RPMI7951 (cell line): ENCODE results near the gene HMGB1. TPM values are rescaled to one million over a fixed set of nuclear protein-coding genes. Genes with fewer than 3 reads are reported as not detected.
A peak's percentile ranks its signal among the peaks of the same experiment; 100 is the strongest.

ENCODE experiments used
- DNase-seq: peaks from one replicate; pipeline ENCODE4 v3.0.0-alpha.2; 2012; ENCODE audit warnings: low read depth
- total RNA-seq: library from RNA; depleted of rRNA; stranded (reverse); fragments of >200 nt; shearing (Covaris generic); gene quantifications from 2 replicates; pipeline ENCODE4 v1.2.3, GENCODE V29; 2014

HMGB1 gene
- total RNA-seq, 1 experiment from 2014 or later: 737 TPM

- DNase-seq: peak; percentile 34
These were observed 34.3 kb downstream of the HMGB1 start for GRCh38 chr13:30431269-30431940.

- peak; percentile 86 for DNase-seq
These were observed 35.7 kb downstream of the HMGB1 start for GRCh38 chr13:30429721-30430694.

DNA sequence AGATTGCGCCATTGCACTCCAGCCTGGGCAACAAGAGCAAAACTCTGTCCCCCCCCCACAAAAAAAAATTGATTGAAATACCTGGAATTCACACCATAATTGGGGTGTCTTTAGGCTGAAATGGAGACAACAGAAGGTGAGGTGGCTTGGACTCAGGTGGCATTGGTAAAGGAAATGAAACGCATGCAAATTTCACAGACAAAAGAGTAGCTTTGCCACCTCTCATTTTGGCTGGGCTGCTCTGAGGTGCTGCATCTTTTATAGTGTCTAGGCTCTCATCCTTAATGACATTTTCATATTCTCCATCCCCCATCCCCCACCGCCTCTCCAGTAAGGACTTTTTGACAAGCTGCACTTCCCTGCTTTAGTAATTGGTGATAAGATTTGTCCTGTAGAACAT, 36.5 kb downstream of the HMGB1 start:
- DNase-seq: no peak

DNA sequence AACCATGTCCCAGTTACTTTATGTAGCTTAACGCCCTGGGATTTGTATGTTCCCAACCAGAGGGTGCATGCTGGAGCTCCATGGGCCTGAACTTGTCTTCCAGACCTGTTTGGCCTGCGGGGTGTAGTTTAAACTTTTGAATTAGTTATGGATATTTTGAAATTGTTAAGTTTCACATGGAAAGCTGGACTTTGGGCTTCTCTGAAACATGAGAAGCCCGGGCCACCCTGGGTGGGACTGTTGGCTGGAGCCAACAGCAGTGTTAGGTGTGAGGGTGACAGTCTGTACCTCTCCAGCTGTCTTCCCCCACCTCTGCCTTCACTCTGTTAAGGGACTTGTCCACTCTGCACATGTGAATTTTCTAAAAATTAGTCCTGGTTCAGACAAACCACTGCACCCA, 41.8 kb downstream of the HMGB1 start:
- no peak for DNase-seq

GRCh38 chr13:30422054-30422839, 43.5 kb downstream of the HMGB1 start, which contains the start of gene UBE2L5:
UBE2L5 (plus strand) TSS chr13:30422493; CDS start chr13:30427991, 5,498 bp downstream.
- DNase-seq: peak; percentile 76

- DNase-seq: peak; percentile 82
These were observed 44.4 kb downstream of the HMGB1 start for GRCh38 chr13:30421093-30422053.

DNA sequence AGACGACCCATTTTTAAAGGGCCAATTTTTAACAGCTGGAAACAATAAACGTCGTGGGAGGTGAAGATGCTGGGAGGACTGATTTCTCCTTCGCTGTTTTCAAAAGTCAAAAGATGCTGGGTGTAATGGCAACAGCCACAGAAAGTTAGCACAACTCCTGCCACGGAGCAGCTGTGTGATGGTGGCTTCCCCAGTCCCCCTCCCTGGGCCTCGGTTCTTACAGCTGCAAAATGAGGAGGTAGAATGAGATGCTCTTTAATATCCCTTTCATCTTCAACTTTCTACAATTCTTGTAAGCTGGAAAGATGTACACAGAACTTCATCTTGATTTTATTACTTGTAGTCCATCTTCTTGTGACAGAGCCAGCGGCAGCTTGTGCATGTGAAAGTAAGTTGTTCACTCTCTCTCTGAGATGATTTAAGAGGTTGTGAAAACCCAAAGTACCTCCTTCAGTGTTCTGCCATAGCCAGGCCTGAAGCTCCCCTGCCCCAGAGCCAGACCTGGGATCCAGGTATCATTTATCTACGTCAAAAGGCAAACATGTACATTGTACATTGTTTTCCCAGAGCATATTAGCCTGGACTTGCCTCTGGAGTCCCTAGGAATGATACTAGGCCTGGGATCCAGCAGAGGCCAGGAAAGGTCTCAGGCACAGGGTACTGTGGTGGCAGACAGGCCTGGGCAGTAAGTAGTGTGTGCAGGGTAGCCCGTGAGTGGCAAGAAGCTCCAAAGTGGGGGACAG, 46.8 kb downstream of the HMGB1 start:
- no peak for DNase-seq

DNA sequence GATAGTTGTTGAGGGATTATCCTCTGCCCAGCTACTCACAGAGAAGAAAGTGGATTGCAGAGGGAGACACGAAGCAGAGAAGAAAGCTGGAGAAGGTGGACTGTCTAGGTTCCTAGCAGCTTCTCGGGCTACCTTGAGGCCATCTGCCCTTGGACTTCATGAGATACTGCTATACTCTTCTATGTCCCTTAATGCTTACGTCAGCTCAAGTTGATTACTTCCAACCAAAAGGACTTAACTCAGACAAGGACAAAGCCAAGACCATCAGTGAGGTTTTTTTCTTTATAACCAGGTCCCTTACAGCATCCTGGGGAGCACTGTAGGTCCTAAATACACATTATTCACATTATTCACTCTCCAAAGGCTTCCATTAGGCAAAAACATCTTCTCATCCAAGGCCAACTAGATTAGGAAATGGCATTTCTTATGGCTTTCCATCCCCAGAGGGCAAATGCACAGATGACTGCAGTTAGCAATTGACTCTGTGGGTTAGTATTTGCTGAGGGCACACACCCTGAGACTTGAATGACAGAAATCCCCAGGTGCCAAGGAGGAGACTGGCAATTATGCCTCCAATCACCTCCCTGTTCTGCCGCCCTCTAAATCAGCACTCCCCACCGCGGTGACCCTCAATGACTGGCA, 47.5 kb downstream of the HMGB1 start:
- DNase-seq: no peak

DNA sequence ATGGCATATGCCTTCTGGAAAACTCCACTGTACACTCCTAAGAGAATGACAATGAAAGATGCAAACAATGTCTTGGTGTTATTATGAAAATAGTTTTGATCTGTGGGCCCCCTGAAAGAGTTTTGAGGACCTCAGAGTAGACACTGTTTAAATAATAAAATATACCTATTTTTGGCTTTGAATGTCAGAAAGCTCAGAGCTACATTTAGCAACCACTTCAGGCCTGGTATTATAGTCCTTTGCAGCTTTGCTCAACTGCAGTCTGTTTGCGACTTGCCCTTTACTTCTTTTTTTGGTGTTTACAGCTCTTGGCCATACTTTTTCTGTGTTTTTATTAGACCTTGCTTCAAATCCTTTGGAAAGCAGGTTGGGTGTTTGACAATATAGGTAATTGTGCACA, 49.3 kb downstream of the HMGB1 start:
- no peak for DNase-seq

GRCh38 chr13:30415430-30416030, 50.2 kb downstream of the HMGB1 start:
- no peak for DNase-seq

GRCh38 chr13:30413842-30414241, 51.9 kb downstream of the HMGB1 start:
- DNase-seq: no peak

DNA sequence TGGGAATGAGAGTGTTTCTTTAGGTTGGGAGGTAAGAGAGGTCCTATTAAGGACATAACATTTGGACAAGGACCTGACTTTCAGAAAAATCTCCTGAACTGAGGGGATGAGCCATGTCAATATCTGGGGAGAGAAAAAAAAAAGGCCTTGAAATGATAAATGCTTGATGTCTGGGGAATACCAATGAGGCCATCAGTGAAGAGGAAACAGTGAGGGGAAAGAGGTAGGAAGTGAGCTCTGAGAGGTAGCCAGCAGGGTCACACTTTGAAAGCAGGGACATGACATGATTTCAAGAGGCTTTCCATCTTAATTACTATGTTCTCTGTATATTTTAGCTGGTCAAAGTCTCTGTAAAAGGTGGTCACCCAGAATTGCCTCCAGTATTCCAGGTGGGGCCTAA, 53.4 kb downstream of the HMGB1 start:
- no peak for DNase-seq

DNA sequence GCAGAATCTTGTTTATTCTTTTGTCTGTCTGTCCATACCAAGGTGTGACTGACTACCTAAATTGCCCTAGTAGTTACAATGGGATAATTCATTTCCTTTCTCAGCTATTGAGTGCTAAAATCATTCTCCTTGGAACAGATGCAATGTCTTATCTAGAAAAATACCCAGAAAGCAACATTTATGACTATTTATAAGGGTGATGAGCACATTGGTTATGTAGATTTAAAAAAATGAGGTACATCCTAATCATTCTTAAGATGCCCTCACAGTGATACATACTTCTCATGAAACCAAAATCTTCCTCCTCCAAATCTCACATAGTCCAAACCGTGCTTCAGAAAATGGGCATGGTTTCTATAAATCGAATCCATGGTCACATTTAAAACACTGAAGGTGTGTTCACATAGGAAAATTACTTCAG, 55.0 kb downstream of the HMGB1 start:
- DNase-seq: no peak

DNA sequence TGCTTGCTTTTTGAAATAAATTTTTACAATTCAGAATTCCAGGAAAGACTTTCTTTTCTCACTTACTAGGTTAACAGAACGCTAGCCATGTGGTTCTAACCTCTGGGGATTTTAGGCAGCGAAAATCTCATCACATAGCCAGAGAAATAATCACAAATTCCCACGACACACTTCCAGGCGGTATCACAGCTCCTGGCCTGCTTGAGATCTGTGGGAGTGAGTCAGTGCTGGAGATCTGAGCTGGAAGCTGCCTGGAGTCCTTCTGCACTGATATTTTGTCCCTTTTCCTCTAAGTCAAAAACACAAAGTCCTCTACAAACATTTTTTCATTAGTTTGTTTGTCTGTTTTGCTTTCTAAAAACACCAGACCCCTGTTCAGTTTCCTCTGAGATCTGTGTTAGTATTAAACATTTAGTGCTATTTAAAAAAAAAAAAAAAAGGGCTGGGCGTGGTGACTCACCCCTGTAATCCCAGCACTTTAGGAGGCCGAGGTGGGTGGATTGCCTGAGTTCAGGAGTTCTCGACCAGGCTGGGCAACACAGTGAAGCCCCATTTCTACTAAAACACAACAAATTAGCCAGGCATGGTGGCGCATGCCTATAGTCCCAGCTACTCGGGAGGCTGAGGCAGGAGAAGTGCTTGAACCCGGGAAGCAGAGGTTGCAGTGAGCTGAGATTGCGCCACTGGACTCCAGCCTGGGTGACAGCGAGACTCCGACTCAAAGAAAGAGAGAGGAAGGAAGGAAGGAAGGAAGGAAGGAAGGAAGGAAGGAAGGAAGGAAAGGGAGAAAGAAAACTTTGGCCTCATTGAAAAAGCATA, 55.6 kb downstream of the HMGB1 start:
- DNase-seq: peak; percentile 70

GRCh38 chr13:30408319-30409101, 57.2 kb downstream of the HMGB1 start:
- peak; percentile 83 for DNase-seq

DNA sequence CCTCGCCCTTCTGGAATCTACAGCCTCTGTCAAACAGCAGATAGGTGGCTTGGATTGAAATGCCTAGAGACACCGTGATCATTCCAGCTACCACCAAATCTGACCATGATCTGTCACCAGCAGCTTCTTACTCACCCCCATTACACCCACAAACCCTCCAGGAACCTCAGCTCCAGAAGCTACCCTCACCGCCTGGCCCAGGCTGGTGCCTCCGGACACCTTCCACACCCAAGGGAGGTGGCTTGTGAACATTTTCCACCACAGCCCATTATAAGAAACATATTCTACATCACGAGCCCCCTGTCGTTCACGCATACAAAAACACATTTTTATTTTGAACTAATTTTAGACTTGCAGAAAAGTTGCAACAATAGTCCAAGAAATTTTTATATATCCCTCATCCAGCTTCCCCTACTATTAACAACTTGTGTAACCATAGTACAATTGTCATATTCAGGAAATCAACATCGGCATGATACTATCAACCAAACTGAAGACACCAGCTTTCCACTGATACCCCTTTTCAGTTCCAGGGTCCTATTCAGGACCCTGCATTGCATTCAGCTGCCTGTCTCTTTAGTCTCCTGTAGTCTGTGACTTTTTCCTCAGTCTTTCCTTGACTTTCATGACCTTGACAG, 58.8 kb downstream of the HMGB1 start:
- DNase-seq: no peak
